GM19463 (cell line): Measurements from ENCODE around the gene SIGLEC5.

ENCODE experiments used
- ATAC-seq: cut with Tn5 transposase; IDR thresholded peaks from one replicate; pipeline ENCODE4 v1.9.1; 2021; ENCODE audit warnings: mild to moderate bottlenecking, moderate library complexity; ENCODE audit not compliant: unreplicated experiment

SIGLEC5 gene

GRCh38 chr19:51590441-51590840, 39.8 kb downstream of the SIGLEC5 start:
- ATAC-seq, result no peak

- no peak for ATAC-seq
These were observed 40.7 kb downstream of the SIGLEC5 start for GRCh38 chr19:51589511-51589910.

- ATAC-seq, result no peak
These were observed 42.7 kb downstream of the SIGLEC5 start for GRCh38 chr19:51587264-51588191.

- no peak for ATAC-seq
These were observed 43.4 kb downstream of the SIGLEC5 start for GRCh38 chr19:51586799-51587198.

GRCh38 chr19:51586103-51586728, 44.0 kb downstream of the SIGLEC5 start:
- ATAC-seq, result no peak

GRCh38 chr19:51576850-51577249, 53.4 kb downstream of the SIGLEC5 start:
- ATAC-seq, result no peak

- ATAC-seq, result no peak
These were observed 56.9 kb downstream of the SIGLEC5 start for GRCh38 chr19:51573331-51573730.

GRCh38 chr19:51572908-51573307, 57.3 kb downstream of the SIGLEC5 start:
- no peak for ATAC-seq

GRCh38 chr19:51572410-51572809, 57.8 kb downstream of the SIGLEC5 start:
- no peak for ATAC-seq

GRCh38 chr19:51571599-51571998, 58.6 kb downstream of the SIGLEC5 start:
- ATAC-seq, result no peak

GRCh38 chr19:51570962-51571575, 59.1 kb downstream of the SIGLEC5 start, which contains the start of gene ZNF175:
ZNF175 (plus strand) TSS chr19:51571283; CDS start chr19:51573330, 2,047 bp downstream.
- peak; percentile 70 for ATAC-seq

- no peak for ATAC-seq
These were observed 61.7 kb downstream of the SIGLEC5 start for GRCh38 chr19:51568456-51568855.

GRCh38 chr19:51567583-51567982, 62.6 kb downstream of the SIGLEC5 start:
- no peak for ATAC-seq

- ATAC-seq, result no peak
These were observed 63.6 kb downstream of the SIGLEC5 start for GRCh38 chr19:51566489-51567100.

- ATAC-seq, result no peak
These were observed 64.6 kb downstream of the SIGLEC5 start for GRCh38 chr19:51565583-51565982.

GRCh38 chr19:51564791-51565190, 65.4 kb downstream of the SIGLEC5 start:
- ATAC-seq, result no peak
